ENCODE measurements around the gene LHX4. TPM values are rescaled to one million over a fixed set of nuclear protein-coding genes. Genes with fewer than 3 reads are reported as not detected.
A peak's percentile ranks its signal among the peaks of the same experiment; 100 is the strongest.

The LHX4 gene
- total RNA-seq, 1 experiment from 2014 or later: 0.72 TPM

- no peak for DNase-seq (ENCODE audit: low read depth)
Observed at GRCh38 chr1:180225403-180225802, 4.7 kb upstream of the LHX4 start.

GRCh38 chr1:180227861-180228647 lies 2.0 kb upstream of the LHX4 start:
- DNase-seq (ENCODE audit: low read depth): no peak

- no peak for DNase-seq (ENCODE audit: low read depth)
Observed at GRCh38 chr1:180228648-180229482, 1.2 kb upstream of the LHX4 start.

GRCh38 chr1:180230416-180230790 lies 339 bp downstream of the LHX4 start:
- DNase-seq (ENCODE audit: low read depth): peak; percentile 22

GRCh38 chr1:180230791-180231505 lies 884 bp downstream of the LHX4 start:
- peak; percentile 37 for DNase-seq (ENCODE audit: low read depth)

- DNase-seq (ENCODE audit: low read depth): peak; percentile 59
Observed at GRCh38 chr1:180231506-180231921, 1.4 kb downstream of the LHX4 start.

GRCh38 chr1:180231936-180232335 lies 1.9 kb downstream of the LHX4 start:
- no peak for DNase-seq (ENCODE audit: low read depth)

- no peak for DNase-seq (ENCODE audit: low read depth)
Observed at GRCh38 chr1:180232521-180233043, 2.5 kb downstream of the LHX4 start.

GRCh38 chr1:180233191-180234011 lies 3.3 kb downstream of the LHX4 start:
- no peak for DNase-seq (ENCODE audit: low read depth)

GRCh38 chr1:180234369-180235076 lies 4.5 kb downstream of the LHX4 start:
- no peak for DNase-seq (ENCODE audit: low read depth)

GRCh38 chr1:180235077-180235501 lies 5.0 kb downstream of the LHX4 start:
- DNase-seq (ENCODE audit: low read depth): no peak

GRCh38 chr1:180235502-180236239 lies 5.6 kb downstream of the LHX4 start:
- no peak for DNase-seq (ENCODE audit: low read depth)

- DNase-seq (ENCODE audit: low read depth): no peak
Observed at GRCh38 chr1:180236698-180237509, 6.8 kb downstream of the LHX4 start.

GRCh38 chr1:180237869-180238476 lies 7.9 kb downstream of the LHX4 start:
- no peak for DNase-seq (ENCODE audit: low read depth)

GRCh38 chr1:180238675-180239074 lies 8.6 kb downstream of the LHX4 start:
- DNase-seq (ENCODE audit: low read depth): no peak

GRCh38 chr1:180239145-180240096 lies 9.4 kb downstream of the LHX4 start:
- no peak for DNase-seq (ENCODE audit: low read depth)
